Hematopoietic multipotent progenitor cell treated with erythropoietin and hydrocortisone succinate and interleukin-3 and kit ligand, for 8 days (in vitro differentiated cells): ENCODE measurements around the gene CTIF.

Experiments
- DNase-seq: peaks from one replicate; pipeline ENCODE4 v3.0.0-alpha.2; 2015

The CTIF gene

DNA sequence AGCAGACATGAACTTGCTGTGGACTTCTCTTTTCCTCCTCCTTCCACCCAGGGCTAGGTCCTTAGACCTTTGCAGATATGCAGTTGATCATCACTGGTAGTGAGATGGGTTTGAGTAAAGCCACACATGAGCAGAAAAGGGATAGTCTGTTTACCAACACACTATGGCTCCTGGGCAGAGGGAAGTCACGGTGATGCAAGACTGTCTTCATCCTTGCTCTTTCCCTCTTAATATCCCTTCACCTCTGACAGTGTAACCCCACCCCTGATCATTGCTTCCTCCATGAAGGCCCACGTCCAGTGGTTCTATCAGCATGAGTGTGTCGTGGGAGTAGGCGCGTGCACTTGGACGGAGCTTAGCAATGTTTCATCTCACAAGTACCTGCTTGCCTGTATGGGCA lies 223.2 kb downstream of the CTIF start:
- DNase-seq, result no peak

DNA sequence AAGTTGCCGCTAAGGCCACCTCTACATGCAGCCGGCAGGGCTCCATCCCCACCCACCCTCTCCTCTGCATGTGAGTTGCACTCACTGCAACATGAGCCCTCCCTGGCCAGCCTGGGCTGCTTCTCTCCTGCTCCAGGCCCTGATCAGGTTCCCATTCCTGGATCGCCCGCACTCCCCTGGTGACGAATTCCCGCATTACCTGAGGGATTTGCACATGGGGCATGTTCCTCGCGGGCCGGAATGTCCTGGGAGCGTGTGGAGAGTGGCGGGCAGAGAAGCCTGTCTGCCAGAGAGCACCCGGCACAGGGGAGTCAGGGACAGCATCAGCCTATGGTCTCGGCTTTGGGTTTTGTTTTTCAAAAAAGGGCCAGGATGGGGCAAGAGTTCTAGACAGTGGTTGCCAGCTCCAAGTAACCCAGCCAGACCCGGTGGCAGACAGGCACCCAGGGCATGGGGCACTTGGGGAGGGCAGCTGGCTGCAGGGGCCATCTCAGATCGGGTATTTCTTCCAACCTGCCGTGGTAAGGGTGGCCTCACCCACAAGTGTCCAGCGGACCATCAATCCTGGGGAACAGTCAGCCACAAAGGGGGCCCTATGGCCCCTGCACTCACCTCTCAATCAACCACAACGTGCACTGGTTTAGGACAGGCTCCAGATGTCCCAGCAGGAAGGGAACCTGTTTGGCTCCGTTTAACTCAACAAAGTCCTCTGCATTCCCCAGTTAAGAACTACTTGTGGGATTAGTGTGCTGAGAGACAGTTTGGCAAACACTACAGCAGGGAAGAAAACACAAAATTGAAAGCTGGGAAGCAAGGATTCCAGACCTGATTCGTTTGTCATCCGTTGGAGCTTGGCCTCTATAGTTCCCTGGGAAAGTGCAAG lies 224.2 kb downstream of the CTIF start:
- DNase-seq, result no peak

DNA sequence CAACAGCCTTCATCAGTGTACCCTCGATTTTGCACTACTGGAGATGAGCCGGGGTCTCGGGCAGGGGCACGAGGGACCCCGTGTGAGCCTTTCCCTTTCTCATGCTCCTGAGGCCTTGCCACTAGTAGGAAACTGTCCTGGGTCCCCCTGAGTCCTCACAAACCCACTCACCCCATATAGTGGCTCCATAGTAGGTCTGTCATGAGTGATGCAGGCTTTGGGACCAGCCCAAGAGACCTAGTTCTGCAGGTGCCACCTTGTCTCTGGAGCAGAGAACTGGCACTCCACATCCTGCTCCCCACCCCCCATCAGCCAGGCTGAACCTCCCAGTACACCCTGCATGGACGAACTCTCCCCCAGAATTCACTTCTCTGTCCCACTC lies 224.9 kb downstream of the CTIF start:
- no peak for DNase-seq

DNA sequence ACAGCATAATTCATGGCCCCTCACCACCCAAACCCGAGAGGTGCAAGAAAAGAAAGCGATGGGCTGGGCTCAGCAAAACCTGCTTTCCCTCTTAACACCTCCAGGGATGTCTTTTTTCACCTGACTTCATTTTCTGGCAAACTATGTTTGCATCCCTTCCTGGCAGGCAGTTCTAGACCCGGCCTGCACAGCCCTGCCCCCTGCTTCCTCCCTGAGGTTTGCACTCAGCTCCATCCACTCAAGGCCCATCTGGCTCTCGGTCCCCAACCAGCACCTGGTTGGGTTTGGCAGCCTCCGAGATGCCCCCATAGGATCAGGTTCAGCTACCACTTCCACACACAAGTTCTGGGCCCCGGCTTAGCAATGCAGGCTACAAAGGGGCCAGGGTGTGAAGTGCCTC lies 226.2 kb downstream of the CTIF start:
- DNase-seq, result no peak

DNA sequence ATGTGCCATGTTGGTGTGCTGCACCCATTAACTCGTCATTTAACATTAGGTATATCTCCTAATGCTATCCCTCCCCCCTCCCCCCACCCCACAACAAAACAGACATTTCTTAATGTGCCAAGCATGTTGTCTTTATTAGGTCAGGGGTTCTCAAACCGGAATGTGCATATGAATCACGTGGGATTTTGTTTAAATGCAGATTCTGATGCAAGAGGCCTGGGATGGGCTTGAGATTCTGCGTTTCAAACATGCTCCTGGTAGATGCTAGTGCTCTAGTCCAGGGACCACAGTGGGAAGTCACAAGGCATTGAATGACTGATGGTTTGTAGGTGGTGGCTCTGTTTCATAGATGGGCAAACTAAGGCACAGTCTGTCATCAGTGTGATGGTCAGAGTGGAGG lies 227.2 kb downstream of the CTIF start:
- DNase-seq, result no peak

DNA sequence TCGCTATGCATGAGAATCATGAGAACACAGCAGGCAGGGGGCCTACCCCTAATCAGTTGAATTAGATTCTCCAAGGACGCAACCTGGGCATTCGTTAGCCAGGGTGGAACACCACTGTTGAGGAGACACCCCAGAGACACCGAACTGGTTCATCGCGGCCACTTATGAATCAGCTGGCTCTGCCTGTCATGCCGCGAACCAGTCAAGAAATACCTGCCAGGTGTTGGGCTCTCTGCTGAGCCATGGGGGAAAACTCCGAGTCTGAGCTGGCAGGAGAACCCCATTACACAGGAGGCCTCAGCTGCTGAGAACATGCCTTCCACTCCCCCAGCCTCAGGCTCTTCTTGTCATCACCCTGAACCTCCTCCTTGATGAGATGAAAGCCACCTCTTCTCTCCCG lies 227.7 kb downstream of the CTIF start:
- DNase-seq, result no peak

DNA sequence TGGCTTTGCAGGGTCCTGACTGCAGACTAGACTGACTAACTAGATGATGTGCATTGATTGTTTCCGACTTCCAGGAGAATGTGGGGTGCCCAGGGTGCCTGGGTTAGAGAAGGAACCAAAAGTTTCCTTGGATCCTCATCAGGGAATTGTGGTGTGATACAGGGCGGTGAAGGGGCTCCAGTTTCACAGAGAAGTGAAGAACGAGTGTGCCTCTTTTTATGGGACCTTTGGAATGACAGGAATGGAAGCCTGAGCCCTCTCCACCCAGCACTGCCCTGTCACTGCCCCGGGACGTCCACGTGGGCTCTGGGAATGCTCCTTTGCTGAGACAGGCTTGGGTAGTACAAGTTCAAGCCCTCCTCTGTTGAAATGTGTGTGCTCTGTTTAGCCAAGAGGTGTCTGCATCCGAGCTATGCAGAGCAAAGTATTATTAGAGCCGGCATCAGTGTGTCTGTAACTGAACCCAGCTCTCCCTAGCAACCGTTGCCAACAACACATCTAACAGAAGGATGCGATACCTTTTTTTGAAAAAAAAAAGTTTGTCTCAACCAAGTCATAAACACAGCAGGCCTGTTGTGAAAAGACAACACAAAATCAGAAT lies 228.4 kb downstream of the CTIF start:
- no peak for DNase-seq

DNA sequence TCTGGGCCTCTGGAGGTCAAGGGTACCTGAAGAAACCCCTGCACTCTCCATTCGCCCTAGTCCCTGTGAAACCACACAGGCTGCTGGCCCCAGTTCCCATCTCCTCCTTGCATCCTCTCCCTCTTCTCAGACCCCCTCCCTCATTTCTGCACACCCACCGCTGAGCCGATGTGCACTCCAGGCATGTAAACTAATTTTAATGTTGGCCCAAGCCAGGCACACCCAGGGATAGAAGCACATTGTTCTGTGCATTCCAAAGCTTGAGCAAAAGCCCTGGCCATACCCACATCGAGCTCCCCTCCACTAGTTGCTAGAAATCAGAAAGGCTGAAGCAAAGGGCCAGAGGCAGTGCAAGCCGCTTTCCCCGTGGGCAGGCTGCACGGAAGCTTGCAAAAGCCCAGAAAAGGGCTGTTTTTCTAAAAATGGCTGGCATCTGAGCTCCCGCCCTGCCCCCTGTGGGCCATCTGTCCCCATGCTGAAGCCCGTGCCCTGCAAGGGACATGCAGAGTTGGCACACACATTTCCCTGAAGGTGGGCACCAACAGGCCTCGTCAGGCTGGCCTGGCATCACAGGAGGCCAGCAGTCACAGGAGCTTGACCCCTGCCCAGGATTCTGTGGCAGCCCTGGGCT lies 230.3 kb downstream of the CTIF start:
- no peak for DNase-seq

DNA sequence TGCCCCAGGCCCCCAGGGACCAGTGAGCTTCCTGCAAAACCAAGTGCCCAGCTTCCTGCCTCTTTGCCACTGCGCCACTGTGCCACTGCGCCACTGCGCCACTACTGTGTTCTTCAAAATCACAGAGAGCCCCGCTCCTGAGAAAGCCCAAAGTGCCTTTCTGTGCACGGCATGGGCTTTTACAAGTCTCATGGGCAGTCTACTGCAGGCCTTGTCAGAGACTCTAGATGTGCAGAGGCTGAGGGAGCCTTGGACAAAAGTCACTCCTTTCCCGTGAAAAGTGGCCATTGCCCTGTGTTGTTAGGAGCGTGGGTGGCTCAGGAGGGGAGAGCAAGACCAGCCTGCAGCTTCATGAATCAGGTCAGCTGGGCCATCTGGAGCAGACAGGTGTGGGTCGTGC lies 231.4 kb downstream of the CTIF start:
- DNase-seq, result no peak

DNA sequence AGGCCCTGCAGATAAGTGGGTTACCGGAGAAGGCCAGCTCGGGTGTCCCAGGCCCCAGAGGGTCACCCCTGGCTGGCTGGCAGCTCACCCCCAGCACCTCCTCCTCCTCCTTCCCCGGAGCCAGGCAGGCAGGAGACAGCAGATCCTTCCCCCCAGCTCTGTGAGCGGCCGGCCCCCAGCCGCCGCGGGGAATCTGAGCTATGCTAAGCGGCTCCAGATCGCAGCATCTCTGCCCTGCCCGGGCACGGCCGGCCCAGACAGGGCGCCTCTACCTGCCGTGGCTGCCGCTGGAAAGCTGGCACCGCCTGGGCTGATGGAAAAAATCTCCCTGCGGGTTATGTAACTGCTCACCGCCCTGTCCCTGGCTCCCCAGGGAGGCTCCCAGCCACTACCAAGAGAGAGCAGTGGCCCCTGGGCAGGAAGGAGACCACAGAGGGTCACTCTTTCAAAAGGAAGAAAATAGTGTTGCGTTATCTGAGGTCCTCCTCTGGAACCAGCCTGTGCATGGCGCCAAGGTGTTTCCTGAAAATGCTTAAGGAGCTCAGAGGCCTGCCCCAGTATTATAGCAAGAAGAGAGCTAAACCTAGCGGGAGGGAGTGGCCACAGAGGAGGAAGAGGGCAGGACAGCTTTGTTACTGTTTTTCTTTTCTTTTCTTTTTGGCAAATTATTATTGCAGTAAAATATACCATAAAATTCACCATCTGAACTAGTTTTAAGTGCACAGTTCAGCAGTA lies 233.0 kb downstream of the CTIF start:
- no peak for DNase-seq

DNA sequence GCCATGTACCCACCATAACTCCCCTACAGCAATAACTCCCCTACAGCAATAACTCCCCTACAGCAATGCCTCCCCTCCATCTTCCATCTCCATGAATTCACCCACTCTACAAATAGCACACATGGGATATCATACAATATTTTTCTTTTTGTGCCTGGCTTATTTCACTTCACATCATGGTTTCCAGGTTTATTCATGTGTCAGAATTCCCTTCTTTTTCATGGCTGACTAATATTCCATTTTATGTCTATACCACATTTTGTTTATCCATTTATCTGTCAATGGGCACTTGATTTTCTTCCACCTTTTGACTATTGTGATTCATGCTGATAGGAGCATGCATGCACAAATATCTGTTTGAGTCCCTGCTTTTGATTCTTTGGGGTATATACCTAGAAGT lies 233.6 kb downstream of the CTIF start:
- no peak for DNase-seq

DNA sequence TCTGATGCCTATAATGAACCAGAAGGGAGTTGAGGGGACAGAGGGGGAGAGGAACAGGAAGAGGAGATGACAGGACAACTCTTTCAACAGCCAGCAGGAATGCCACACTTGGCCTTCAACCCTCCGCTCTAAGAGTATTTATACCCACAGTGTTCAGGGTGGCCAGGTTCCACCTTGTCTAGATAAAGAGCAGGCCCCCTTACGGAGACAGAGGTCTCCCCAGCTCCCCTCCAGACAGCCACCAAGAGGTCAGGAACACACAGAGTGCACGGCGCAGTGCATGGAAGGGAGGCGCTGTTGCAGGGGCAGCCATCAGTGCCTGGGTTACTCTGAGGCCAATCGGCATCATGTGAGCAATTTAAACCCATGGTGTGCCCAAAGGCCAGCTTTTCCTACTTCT lies 235.0 kb downstream of the CTIF start:
- DNase-seq, result no peak

DNA sequence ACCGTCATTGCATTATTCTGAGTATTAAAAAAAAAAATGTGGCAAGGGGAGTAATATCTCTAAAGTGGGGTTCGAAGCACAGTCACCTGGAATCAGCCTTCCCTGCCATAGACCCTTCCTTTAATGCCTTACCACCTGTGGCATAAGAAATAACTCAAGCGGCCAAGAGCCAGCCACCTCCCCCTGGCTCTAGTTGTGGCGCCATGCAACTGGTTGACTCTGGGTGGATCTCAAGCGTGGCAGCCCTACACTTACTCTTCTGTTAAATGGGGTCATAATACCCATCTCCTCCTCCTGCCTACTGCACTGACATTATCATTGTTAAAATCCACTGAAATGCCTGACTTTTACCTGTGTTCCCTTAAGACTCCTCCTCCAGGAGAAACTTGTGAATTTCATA lies 236.1 kb downstream of the CTIF start:
- no peak for DNase-seq

DNA sequence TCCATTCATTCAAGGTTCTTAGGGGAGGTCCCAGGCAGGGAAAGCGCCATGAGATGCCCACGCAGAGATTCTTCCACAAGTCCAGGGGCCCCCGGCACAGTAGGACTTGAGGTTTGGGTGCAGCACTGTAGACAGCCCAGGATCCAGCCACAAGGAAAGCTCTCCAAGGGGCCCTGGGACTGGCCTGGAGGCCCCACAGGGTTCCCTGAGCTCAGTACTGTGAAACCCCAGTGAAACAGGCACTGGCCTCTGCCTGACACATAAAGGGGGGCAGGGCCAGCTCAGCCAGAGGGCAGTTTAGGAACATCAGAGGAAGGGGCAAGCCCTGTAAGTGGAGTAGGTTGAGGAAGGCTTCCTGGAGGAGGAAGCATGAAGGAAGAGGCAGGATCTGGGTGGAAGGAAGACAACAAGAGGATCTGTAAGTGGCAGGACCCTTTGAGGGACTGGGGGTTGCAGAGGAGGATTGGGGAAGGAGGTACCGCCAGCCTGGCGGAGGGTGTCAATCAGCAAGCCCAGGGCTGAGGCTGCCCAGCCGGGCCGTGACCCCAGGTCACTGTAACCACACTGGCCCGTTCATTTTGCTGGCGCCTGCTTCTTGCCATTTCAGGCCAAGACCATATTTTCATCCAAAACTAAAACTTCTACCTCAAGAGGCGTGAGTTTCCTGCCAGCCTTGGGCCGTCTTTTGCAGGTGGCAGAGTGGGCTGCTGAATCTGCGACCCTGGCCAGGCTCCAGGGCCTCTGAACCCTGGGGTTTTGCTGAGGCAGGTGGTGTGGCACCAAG lies 236.7 kb downstream of the CTIF start:
- no peak for DNase-seq

DNA sequence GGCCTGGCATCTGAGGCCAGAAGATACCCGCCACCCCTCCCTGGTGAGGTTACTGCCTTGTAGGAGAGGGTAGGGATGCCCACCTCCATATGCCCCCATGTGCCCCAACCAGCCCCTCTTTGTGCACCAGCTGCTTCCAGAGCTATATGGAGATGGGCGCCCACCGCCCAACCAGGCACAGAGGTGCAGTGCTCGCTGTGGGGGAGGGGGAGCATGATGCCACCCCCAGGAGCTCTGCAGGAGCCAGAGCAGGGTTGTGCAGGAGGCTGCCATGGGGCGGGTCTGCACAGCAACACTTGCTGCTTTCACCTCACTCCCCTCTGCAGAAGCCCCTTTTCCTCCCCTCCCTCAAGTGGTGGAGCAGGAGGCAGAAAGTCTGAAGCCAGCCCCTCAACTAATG lies 237.3 kb downstream of the CTIF start:
- no peak for DNase-seq

DNA sequence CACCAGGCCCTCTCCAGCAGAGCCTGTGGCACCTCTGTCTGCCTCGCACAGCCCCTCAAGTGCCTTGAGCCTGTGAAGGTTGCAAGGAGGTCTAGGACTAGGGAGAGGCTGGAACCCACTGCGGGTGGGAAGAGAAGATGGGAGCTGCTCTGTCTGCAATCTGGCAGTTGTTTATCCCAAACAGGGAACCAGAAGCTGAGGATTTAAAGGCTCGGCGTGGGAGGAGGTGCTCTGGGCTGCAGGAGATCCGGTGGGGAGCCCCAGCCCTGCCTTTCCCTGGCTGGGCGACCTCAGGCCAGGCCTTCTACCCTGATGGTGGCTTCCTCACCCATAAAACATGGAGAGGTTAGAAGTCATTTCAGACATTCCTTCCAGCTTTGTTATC lies 237.8 kb downstream of the CTIF start:
- DNase-seq, result no peak

DNA sequence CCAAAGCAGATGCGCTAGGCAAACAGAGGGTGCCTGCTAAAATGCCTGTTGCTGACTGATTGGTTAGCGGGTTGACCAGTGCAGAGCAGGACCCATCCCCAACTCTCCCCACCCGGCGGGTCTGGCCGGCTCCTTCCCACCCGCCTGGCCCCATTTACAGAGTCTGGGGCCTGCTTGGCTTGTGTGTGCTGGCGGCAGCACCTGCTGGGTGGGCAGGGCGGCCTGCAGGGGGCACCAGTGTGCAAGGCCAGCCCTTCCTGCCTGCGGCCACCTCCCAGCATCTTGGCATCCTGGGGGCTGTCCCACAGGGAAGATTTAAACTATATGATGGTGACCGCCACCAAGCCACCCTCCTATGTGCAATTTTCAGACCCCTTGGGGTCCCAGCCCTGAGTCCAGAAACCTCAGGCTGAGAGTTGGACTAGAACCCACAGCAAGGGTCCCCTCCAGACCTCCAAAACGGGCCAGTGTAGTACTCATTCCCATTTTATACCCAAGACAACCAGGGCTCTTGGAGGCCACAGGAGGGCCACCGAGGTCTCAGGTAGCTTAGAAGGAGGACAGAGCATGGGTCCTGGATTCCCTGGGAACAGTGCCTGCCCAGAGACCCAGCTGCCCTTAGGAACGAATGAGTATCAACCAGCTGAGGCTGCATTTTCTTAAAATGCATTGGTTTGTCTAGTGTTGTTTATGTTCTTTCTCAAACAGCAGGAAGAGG lies 238.4 kb downstream of the CTIF start:
- DNase-seq, result peak; percentile 34

DNA sequence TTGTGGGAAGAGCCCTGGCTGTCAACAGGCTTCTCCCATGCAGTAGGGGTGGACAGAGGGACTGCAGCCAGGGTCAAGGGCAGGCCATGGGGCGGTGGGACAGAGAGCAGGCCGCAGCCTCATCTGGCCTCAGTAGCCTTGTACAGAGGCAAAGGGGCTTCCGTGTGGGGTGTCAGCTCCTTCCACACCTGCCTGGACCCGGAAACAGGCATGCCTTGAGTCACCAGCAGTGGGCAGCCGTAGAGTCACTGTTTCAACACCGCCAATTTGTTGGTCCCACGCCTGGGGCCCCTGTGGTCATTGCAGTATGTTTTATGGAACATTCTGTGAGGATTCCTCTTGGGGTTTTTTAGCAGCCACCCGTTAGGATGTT lies 238.9 kb downstream of the CTIF start:
- DNase-seq, result no peak

DNA sequence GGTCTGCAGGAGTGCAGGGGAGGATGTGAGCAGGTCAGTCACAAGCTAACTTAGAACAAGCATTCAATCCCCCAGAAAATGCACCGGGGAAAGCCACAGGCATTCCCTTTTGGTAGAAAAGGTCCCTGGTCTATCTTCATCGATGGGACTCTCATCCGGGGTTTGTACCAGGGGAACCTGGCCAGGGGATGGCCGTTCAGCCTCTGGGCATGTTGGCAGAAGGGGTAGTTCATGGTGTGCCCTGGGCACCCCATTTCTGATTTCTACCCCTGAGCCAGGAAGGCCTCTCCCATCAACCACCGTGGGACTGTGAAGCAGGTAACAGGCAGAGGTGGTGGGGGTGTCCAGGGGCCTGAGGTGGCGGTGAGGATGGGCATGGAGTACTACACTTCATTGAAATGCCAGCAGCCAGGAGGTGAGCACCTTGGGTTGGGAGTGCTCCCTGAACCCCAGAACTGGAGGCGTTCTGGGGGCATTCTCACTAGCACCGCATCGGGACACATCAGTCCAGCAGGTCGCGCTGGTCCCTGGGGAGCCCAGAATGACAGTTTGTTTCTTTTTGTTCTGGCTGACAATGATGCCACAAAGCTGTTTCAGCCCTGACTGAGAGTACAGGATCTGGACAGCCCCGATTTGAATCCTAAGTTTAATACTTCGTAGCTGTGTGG lies 239.6 kb downstream of the CTIF start:
- no peak for DNase-seq

DNA sequence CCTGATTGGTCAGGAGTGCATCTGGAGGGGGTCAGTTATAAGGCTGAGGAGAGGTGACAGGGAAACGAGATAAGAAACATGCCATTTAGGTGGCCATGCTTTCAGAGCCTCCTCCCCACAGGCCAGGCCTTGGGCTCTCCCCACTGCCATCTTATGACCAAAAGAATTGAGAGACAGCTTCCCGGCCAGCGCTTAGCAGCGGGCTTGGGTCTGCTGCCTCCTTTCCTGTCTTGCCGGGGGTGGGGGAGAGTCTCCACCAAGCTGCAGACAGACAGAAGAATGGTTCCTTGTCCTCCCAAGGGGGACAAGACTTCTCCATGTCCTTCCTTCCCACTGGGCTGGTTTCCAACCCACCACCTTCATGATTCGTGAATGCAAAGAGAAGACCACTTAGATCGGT lies 240.6 kb downstream of the CTIF start:
- no peak for DNase-seq

DNA sequence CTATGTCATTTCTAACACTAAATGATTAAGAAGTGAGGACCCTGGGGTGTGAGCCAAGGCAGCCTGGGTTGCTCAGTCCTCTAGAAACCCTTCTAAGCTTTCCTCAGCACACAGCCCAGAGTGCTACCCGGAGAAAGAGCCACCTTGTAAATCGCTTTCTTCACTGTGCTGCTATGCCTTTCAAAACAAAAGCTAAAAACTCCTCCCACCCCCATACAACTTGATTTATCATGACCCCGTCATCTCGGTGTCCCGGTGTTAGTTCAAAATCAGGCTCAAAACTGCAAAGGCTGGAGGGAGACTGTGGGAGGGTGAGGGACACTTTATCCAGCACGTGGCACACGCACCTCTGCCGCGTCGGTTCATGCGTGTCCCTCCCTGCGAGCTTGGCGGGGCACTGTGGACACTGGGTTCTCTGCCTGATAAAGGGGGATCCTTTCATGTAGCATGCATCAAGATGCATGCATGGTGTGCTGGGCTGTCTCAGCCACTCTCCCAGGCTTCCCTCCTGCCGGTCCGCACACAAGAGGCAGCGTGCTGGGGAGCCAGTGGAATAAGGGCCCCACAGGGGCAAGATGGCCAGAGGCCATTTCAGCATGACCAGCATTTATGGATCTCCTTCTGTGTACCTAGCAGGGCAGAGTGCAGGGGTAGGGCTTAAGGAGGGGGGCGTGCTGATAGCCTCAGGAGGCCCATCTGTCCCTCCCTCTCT lies 241.5 kb downstream of the CTIF start:
- DNase-seq, result no peak
